ENCODE data around the gene LCE5A. TPM values are rescaled to one million over a fixed set of nuclear protein-coding genes. Genes with fewer than 3 reads are reported as not detected.

Gene LCE5A
- total RNA-seq, 4 donors from 2014 or later: 1.2 TPM; not detected in 3

DNA sequence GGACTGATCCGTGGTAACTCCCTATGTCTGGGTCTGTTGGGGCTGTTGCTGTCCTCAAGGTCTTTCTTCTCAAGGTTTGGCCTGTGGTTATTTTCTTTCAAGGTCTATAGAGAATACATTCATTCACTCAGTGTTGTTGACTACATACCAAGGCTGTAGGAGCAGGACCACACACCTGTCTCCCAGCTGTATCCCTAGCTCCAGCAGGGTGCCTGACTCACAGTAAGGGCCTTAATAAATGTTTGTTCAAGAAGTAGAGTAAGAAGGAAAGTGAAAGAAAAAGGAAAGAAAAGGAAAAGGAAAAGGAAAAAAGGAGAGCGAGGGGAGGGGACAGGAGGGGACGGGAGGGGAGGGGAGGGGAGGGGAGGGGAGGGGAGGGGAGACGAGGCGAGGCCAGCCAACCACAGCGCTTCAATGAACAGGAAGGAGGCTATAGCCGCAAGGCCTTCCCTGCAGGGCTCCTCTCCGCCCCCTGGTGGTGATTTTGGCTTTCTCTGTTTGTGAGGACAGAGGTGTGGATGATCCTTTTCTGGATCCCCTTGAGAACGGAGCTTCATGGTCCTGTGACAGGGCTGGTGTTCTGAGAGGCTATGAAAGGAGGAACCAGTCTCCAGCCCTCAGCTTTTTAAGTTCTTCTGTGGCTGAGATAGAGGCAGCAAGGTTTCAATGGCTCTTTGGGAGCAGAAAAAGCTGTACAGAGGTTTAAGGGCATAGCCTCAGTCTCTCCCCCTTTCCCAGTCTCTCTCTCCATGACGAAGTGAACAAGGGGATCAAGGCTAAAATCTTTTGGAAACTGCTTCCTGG is 30.6 kb upstream of the LCE5A start:
- no peak for TF ChIP-seq POLR2A (IDR thresholded peaks at IDR 0.05)
- TF ChIP-seq, protein P1, sequence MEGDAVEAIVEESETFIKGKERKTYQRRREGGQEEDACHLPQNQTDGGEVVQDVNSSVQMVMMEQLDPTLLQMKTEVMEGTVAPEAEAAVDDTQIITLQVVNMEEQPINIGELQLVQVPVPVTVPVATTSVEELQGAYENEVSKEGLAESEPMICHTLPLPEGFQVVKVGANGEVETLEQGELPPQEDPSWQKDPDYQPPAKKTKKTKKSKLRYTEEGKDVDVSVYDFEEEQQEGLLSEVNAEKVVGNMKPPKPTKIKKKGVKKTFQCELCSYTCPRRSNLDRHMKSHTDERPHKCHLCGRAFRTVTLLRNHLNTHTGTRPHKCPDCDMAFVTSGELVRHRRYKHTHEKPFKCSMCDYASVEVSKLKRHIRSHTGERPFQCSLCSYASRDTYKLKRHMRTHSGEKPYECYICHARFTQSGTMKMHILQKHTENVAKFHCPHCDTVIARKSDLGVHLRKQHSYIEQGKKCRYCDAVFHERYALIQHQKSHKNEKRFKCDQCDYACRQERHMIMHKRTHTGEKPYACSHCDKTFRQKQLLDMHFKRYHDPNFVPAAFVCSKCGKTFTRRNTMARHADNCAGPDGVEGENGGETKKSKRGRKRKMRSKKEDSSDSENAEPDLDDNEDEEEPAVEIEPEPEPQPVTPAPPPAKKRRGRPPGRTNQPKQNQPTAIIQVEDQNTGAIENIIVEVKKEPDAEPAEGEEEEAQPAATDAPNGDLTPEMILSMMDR (IDR thresholded peaks at IDR 0.05): peak in 4 of 6 experiments; percentile 13 to 52 (median 18)
- Histone ChIP-seq H3K4me1 (peaks cover 0 to 10% (median 0%) of the 10 kb centered on the region in 3 donors), H3K9me3 (peaks cover 0 to 21% (median 10%) of the 10 kb centered on the region in 3 donors), H3K27me3 (no peaks in the 10 kb centered on the region), H3K4me3 (no peak overlapping the region), H3K36me3 (no peaks in the 10 kb centered on the region), H3K27ac (no peak overlapping the region)
- intact Hi-C loops (cut with DNase I): no loop called here
- DNase-seq: no peak
- 48 to 51% methylated on average over 9 to 10 of the region's 10 CpGs for WGBS, 2 donors

DNA sequence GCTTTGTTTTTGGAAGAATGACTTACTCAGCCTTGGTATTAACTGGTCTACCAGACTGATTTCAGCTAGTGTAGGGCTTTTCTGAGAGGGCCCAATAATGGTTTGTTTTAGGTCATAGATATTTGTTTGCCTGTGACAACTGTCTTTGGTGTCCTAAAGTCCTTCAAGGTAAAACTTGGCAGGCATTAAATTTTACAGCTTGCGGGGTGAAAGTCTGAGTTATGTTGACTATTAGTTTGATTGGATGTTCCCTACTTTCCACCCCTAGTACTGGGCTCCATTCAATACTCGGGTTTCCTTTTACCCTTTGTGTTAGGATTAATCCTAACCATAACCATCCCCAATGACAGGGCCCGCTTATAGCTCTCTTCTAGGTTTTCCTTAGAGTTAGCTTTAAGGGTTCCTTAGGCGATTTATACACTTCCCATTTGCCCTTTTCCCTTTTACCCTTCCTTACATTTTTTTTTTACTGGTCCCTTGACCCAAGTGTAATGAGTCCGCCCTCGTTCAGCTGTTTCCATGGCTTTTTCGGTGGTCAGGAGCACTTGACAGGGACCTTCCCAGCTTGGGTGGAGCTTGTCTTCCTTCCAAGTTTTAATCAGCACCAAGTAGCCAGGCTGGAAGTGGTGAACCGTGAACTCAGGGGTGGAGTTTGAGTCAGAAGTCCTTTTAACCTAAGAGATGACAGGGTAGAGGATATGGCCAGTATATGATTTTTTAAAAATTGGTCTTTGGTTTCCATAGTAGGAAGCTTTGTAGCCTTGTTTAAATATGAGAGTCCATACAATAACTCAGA is 28.5 kb upstream of the LCE5A start:
- Histone ChIP-seq H3K9me3 (peaks cover 0 to 8% (median 0%) of the 10 kb centered on the region in 3 donors), H3K27ac (peak overlapping the region in 1 of 4 donors; percentile 58), H3K27me3 (no peaks in the 10 kb centered on the region), H3K4me3 (no peak overlapping the region), H3K36me3 (no peaks in the 10 kb centered on the region), H3K4me1 (peaks cover 0 to 10% (median 0%) of the 10 kb centered on the region in 3 donors)
- no peak for TF ChIP-seq POLR2A (IDR thresholded peaks at IDR 0.05)
- TF ChIP-seq, protein P1 (IDR thresholded peaks at IDR 0.05): no peak
- no peak for DNase-seq
- intact Hi-C loops (cut with DNase I): no loop called here
- 78 to 82% methylated on average over 5 to 8 of the region's 8 CpGs for WGBS, 2 donors

DNA sequence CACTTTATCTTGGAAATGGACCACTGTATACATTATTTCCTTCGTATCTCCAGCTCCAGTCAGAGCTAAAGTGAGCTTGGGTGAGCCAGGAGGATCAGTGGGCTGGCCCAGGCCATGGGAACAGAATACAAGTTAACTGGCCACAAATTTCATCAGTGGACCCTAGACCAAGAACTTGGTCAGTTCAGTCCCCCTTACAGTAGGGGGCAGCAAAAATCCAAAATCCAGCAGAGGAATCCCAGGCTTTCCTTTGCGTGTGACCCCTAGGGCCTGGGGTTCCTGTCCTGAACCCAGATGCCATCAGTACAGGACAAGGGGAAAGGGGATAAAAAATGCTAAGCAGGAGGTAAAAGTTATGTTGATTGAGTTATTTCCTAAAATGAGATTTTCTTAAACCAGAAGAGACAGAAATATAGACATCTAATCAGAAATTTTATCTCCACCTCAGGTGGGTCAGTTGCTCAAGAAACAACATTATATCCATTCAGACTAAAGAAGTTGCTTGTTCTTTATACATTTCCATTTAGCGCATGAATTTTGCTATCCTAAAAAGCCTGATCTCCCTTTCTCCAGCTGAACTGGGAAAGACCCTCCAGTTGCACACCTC is 24.1 kb upstream of the LCE5A start:
- DNase-seq: no peak
- 82 to 85% methylated on average over 3 of the region's 3 CpGs for WGBS, 2 donors
- intact Hi-C loops (cut with DNase I): no loop called here

DNA sequence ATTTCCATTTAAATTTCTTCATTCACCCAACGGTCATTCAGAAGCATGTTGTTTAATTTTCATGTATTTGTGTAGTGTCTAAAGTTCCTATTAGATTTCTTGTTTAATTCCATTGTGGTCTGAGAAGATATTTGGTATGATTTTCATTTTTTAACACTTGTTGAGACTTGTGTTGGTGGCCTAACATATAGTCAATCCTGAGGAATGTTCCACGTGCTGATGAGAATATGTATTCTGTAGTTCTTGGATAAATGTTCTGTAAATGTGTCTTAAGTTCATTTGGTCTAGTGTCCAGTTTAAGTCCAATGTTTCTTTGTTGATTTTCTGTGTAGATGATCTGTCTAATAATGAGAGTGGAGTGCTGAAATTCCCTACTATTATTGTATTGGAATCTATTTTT is 22.7 kb upstream of the LCE5A start:
- Histone ChIP-seq H3K4me3 (no peak overlapping the region), H3K4me1 (no peaks in the 10 kb centered on the region), H3K36me3 (no peaks in the 10 kb centered on the region), H3K27me3 (no peaks in the 10 kb centered on the region), H3K27ac (no peak overlapping the region), H3K9me3 (no peaks in the 10 kb centered on the region)
- TF ChIP-seq, protein P1 (IDR thresholded peaks at IDR 0.05): no peak
- TF ChIP-seq POLR2A (IDR thresholded peaks at IDR 0.05): no peak
- intact Hi-C loops (cut with DNase I): no loop called here
- 18 to 36% methylated on average over 2 of the region's 2 CpGs for WGBS, 2 donors
- no peak for DNase-seq

More for the DNA sequence above, 24.1 kb upstream of the LCE5A start:
- H3K27ac ChIP-seq: no peak overlapping the region
- H3K4me1 ChIP-seq: no peaks in the 10 kb centered on the region
- no peaks in the 10 kb centered on the region for H3K36me3 ChIP-seq
- no peak overlapping the region for H3K4me3 ChIP-seq
- no peaks in the 10 kb centered on the region for H3K9me3 ChIP-seq
- H3K27me3 ChIP-seq: no peaks in the 10 kb centered on the region
- TF ChIP-seq POLR2A (IDR thresholded peaks at IDR 0.05): no peak
- TF ChIP-seq, protein P1 (IDR thresholded peaks at IDR 0.05): peak in 3 of 6 experiments; percentile 6 to 55 (median 18)

All from esophagus squamous epithelium (tissue), 5 donors.